ENCODE results near the gene ZNF804B.

ZNF804B gene

GRCh38 chr7:88842201-88842600 lies 82.7 kb downstream of the ZNF804B start:
- DNase-seq = no peak

DNA sequence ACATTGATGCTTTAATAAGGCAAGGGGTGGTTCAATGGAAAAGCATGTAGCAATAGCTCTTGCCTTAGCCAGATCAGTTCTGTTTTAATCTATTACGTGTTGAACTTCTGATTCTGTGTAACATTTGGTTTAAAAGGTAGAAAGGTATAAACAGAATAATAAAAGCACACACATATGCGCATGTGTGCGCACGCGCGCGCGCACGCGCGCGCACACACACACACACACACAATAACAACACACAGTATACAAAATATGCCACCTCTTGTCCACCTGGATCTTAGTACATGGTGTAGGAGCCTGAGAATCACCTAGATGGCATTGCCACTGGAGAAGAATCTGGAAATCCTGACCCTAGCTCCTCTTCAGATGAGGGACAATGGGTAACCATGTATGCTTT lies 85.6 kb downstream of the ZNF804B start:
- DNase-seq = no peak

DNA sequence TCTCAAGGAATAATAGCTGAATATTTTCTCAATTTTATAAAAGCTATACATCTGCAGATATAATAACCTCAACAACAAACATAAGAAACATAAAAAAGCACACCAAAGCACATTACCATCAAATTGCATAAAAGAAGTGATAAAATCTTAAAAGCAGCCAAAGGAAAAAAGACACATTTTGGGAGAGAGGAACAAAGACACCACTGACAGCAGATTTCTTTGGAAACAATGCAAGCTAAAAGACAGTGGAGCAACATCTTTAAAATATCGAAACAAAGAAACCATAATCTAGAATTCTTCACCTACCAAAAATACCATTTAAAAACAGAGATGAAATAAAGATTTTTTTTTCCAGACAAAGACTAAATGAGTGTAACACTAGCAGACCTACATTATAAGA lies 91.7 kb downstream of the ZNF804B start:
- DNase-seq = no peak

GRCh38 chr7:88859288-88859687 lies 99.8 kb downstream of the ZNF804B start:
- no peak for DNase-seq

GRCh38 chr7:88866265-88866863 lies 106.9 kb downstream of the ZNF804B start:
- DNase-seq = no peak

GRCh38 chr7:88867158-88867557 lies 107.7 kb downstream of the ZNF804B start:
- DNase-seq = no peak

DNA sequence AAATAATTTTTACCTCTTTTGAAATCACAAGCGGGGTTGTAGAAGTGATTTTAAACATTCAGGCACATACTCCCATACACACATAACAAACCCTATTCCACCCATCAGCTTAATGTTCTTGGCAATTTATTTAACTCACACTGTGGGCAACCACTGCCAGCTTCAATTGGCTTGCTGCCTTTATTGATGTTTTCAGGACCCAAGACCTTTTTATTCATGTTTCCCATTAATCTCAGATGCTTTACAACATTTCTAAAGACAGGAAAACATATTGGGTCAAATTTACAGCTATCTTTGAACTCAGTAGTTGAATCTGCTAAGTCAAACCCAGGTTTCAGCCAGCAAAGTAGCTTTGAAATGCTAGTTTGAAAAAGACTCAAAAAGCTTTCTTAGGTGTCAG lies 109.0 kb downstream of the ZNF804B start:
- no peak for DNase-seq

- no peak for DNase-seq
Measured at GRCh38 chr7:88881136-88881535, 121.6 kb downstream of the ZNF804B start.

DNA sequence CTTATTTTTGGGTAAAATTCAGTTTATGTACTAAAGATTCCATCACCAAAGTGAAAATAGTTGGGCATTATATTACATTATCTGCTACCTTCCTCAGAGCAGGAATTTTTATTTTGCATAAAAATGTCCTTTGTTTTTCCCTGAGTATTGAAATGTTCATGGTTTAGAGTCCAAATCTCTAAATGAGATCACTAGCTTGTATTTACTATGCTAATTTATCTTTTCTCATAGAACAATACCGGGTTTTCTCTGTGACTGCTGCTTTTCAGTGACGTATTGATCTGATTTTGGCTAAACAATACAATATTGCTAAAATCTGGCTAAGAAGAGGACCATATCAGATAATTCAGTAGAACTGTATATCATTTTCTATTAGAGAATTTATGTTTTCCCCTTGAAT lies 125.6 kb downstream of the ZNF804B start:
- no peak for DNase-seq

GRCh38 chr7:88888684-88889083 lies 129.2 kb downstream of the ZNF804B start:
- DNase-seq = no peak

DNA sequence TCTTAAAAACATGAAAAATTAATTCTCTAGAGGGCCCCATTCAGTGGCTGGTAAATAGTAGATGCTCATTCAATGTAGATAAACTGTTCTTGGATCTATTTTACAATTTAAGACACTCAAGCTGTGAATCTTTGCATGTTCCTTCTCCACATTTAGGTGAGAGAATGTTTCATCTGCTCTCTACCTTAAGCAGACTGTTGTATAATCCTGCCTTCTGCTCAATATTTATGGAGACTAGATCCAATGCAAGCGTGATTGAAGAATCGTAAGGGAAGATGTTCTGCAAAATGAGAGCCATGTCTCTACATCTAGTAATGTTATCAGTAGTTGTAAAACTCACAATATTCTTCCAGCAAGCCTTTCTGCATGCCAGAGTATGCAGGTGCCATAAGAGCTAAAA lies 151.0 kb downstream of the ZNF804B start:
- no peak for DNase-seq

DNA sequence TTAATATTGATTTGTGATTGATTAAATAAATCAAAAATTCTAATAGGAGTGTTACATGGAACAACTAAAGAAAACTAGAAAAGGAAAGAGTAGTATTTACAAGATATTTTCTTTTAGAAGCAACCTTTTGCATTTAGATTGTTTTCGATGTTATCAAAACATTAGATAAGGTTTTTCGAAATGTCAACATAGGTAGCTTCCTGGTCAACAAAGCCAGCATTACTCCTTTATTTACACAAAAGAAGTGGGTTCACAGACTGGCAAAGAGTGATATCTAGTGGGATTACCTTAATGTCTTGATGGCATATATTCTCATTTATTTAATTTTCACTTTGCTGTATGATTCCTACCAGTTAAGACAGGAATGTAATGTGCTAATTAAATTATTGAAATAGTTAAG lies 153.4 kb downstream of the ZNF804B start:
- no peak for DNase-seq

- no peak for DNase-seq
Measured at GRCh38 chr7:88915615-88916014, 156.1 kb downstream of the ZNF804B start.

- no peak for DNase-seq
Measured at GRCh38 chr7:88919478-88920131, 160.1 kb downstream of the ZNF804B start.

GRCh38 chr7:88922944-88923343 lies 163.4 kb downstream of the ZNF804B start:
- DNase-seq = no peak

DNA sequence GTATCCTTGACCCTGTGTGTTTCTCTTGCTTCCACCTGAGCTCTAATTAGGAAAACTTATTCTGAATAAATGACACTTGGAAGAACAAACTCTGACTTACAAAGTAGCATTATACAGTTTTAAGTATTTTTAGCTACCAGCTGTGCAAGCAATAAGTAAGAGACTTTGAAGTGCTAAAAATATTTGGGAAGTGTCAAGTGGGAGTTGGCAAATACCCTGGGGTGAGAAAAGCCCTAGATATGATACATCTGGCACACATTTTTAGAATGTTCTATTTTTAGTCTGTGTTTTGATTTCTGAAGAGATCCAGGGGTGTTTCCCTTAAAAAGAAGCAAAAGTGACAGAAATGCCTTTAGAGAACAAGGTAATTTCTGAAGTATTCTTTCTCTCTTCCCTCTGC lies 168.8 kb downstream of the ZNF804B start:
- DNase-seq = no peak

DNA sequence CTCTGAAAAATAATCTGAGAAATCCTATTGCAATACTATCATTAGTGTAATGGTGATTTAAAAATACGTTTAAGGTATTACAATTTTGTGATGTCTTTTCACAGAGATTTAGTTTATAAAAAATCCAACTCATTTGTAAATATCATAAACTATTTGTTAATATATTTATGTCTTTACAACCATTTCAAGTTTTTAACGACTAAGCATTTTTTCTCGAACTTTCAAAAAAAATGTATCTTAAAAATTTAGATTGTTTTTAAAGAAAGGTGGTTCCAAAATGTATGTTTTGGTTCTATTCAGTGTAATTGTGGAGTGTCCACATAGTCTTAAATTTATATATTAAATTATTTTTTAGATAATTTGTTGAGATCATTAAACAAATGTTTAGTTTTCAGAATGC lies 170.2 kb downstream of the ZNF804B start:
- DNase-seq = no peak

DNA sequence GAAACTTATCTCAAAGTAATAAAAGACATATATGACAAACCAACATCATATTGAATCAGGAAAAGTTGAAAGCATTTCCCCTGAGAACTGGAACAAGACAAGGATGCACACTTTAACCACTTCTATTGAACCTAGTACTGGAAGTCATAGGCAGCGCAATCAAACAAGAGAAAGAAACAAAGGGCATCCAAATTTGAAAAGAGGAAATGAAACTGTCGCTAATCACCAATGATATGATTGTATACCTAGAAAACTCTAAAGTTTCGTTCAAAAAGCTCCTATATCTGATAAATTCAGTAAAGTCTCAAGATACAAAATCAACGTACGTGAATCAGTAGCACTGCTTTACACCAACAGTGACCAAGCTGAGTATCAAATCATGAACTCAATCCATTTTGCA lies 173.8 kb downstream of the ZNF804B start:
- no peak for DNase-seq

GRCh38 chr7:88942815-88943501 lies 183.5 kb downstream of the ZNF804B start:
- DNase-seq = no peak

DNA sequence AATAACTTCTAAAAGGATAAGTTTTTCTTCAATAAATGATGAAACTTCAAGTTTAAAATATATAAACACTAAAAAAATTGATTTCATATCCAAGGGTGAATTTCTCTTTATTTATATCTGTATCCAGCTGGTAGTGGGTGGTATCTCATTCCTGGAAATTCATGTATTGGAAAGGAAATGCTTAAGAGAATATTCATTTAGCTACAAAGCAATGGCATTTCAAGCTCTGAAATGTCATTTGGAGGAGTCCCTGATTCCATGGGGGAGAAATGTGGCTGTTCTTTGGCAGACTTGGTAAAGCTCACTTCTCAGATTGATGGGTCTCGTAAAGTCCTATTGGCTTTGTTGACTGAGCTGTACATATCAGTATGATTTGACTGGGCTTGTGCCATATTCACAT lies 192.3 kb downstream of the ZNF804B start:
- DNase-seq = no peak

DNA sequence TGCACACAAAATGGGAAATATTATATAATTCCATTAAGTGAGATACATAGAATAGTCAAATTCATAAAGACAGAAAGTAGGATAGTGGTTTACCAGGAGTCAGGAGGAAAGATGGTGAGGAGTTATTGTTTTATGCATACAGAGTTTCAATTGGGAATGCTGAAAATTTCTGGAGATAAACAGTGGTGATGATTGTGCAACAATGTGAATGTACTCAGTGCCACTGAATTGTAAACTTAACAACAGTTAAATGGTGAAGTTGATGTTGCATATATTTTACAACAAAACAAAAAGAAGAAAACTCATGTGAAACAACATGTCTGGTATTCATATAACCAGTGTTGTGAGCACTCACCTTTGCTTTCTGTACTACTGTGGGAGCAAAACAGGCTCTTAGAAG lies 204.9 kb downstream of the ZNF804B start:
- no peak for DNase-seq

- no peak for DNase-seq
Measured at GRCh38 chr7:88965371-88965770, 205.9 kb downstream of the ZNF804B start.

DNA sequence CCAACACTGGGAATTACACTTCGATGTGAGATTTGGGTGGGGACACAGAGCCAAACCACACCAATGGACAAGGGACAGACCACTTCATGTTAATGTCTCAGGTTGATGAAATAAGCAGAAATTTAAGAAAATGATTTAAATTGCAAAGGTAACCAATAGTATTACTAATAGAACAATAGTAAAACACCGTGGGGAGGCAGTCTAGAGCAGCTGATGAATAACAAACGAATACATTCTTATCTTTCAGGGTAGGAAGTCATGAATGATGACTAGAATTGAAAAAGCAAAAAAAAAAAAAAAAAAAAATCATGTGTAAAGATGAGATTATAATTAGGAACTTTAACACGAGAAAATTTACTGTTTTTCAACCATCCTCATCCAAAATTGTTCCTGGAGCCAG lies 207.9 kb downstream of the ZNF804B start:
- DNase-seq = no peak

GRCh38 chr7:88969167-88969566 lies 209.7 kb downstream of the ZNF804B start:
- no peak for DNase-seq
